ENCODE results near the gene DDC. TPM values are rescaled to one million over a fixed set of nuclear protein-coding genes. Genes with fewer than 3 reads are reported as not detected.

DDC gene
- total and polyA plus RNA-seq, 2 donors (not counting 3 experiments of a cell fraction or from before 2014, with no cell fraction given), result not detected

DNA sequence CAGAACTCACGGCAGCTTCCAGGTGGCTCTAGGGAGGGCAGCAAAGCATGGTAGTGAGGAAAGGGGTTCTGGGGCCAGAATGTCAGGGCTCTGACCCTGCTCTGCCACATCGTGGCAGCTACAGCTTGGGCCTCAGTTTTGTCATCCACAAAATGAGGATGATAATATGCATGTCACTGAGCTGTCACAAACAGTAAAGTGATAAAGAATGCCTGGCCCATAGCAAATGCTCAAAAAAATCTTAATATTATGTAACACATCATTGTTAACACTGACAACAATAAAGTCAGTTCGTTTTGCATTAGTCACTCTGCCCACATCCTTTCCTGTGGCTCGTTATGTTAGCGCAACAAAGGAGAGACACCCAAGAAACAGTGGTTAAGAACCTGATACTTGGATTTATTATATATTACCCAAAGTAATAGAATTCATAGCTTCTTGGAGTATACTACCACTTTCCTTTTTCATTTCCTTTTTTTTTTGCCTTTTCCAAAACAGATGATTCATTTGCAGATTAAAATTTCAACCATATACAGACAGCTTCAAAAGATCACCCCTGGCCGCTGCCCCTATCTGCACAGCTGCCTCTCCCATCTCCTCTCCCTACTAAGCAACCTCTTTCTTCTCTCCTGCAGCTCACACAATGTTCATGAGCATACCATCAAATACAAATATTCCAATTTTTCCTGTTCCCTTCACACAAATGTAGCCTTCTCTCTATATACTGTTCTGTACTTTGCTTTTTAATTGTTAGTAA lies 45.5 kb upstream of the DDC start:
- DNase-seq (ENCODE audit: low read depth, low spot score) (peak; percentile 52), FAIRE-seq (peak; percentile 91)
- Histone ChIP-seq H3K27me3 (ENCODE audit: control insufficient read depth in 2 of 2, insufficient read depth in 2 of 2, low read length in 2 of 2) (no peaks in the 10 kb centered on the region), H4K20me1 (replicated peaks; ENCODE audit: control insufficient read depth, extremely low read depth, insufficient read depth, low read length) (no peaks in the 10 kb centered on the region), H3K9me1 (replicated peaks; ENCODE audit: control insufficient read depth, extremely low read depth, insufficient read depth, low read length) (no peaks in the 10 kb centered on the region), H3K27ac (ENCODE audit: insufficient read depth, low read depth, low read length) (peak overlapping the region; percentile 38), H3K36me3 (ENCODE audit: control insufficient read depth in 2 of 2, extremely low read depth in 1 of 2, insufficient read depth in 2 of 2, low read length in 2 of 2) (peaks cover 20 to 53% of the 10 kb centered on the region in 2 experiments), H2AFZ (ENCODE audit: low read depth, low read length) (no peak overlapping the region), H3K4me3 (replicated peaks in 1 of 3; ENCODE audit: insufficient read depth in 1 of 3, low read depth in 1 of 3, low read length in 3 of 3) (no peak overlapping the region), H3K79me2 (ENCODE audit: control insufficient read depth, insufficient read depth, low read length) (peaks cover 10% of the 10 kb centered on the region), H3K4me1 (ENCODE audit: control insufficient read depth, extremely low read depth, insufficient read depth, low read length) (peaks cover 23% of the 10 kb centered on the region), H3K4me2 (ENCODE audit: insufficient read depth, low read length) (peak overlapping the region; percentile 21), H3K9ac (replicated peaks; ENCODE audit: extremely low read depth, insufficient read depth, low read length) (no peak overlapping the region), H3K9me3 (replicated peaks; ENCODE audit: control insufficient read depth, insufficient read depth, low read length) (no peaks in the 10 kb centered on the region)
- intact Hi-C loops (cut with micrococcal nuclease), result loop anchor here (1.0 to 5.0 kb wide), 3 partner anchors 14 to 143 kb away; no protein-coding TSS in a partner anchor
- dilution Hi-C loops (cut with MboI; ENCODE audit: extremely low pct_ligation_motif_present, low sequenced_read_pairs), result no loop called here
- ChIA-PET CTCF (interaction anchor here (1.0 to 4.3 kb wide), 4 partner anchors 13 to 552 kb away, joined by 3 to 23 read pairs (median 8); no protein-coding TSS in a partner anchor), POLR2A (interaction anchor here (0.6 kb wide), 2 partner anchors 76 to 507 kb away, joined by 3 read pairs; no protein-coding TSS in a partner anchor)
- TF ChIP-seq EZH2 (IDR thresholded peaks at IDR 0.05; ENCODE audit: borderline replicate concordance, low read depth, low read length, severe bottlenecking) (no peak), MYC (IDR thresholded peaks at IDR 0.05; ENCODE audit: low read depth, low read length) (no peak), JUN (IDR thresholded peaks at IDR 0.05; ENCODE audit: borderline replicate concordance, insufficient read depth, insufficient read length, low read depth) (peak; percentile 58), FOS (IDR thresholded peaks at IDR 0.05; ENCODE audit: borderline replicate concordance, insufficient read depth, low read length) (peak; percentile 66), POLR2A (IDR thresholded peaks at IDR 0.05; ENCODE audit: low read depth, low read length) (no peak), POLR2AphosphoS5 (IDR thresholded peaks at IDR 0.05; ENCODE audit: insufficient read depth, low read depth, low read length) (peak; percentile 24), GATA2 (IDR thresholded peaks at IDR 0.05; ENCODE audit: insufficient read depth, insufficient read length, low read depth, low read length) (no peak)
- TF ChIP-seq, protein P1, sequence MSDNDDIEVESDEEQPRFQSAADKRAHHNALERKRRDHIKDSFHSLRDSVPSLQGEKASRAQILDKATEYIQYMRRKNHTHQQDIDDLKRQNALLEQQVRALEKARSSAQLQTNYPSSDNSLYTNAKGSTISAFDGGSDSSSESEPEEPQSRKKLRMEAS (IDR thresholded peaks at IDR 0.05; ENCODE audit: insufficient read depth, insufficient read length), result no peak
- TF ChIP-seq, protein P2, sequence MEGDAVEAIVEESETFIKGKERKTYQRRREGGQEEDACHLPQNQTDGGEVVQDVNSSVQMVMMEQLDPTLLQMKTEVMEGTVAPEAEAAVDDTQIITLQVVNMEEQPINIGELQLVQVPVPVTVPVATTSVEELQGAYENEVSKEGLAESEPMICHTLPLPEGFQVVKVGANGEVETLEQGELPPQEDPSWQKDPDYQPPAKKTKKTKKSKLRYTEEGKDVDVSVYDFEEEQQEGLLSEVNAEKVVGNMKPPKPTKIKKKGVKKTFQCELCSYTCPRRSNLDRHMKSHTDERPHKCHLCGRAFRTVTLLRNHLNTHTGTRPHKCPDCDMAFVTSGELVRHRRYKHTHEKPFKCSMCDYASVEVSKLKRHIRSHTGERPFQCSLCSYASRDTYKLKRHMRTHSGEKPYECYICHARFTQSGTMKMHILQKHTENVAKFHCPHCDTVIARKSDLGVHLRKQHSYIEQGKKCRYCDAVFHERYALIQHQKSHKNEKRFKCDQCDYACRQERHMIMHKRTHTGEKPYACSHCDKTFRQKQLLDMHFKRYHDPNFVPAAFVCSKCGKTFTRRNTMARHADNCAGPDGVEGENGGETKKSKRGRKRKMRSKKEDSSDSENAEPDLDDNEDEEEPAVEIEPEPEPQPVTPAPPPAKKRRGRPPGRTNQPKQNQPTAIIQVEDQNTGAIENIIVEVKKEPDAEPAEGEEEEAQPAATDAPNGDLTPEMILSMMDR (IDR thresholded peaks at IDR 0.05; ENCODE audit: extremely low read depth in 1 of 2, insufficient read depth in 1 of 2, low read depth in 1 of 2, low read length in 2 of 2), result no peak
- BruUV-seq (replicated peaks), result no TSS peak
